ENCODE data around the gene POTEE. TPM values are rescaled to one million over a fixed set of nuclear protein-coding genes. Genes with fewer than 3 reads are reported as not detected.
"Not testable (repeated sequence)": the region's sequence is repeated elsewhere in the genome, so short reads cannot be mapped to it uniquely, and the experiment has no call there.

The POTEE gene
- not detected for total RNA-seq
- under 1 TPM in 1 of 2 donors, not detected in 1; 0.07 TPM for polyA plus RNA-seq

- H3K27ac ChIP-seq (ENCODE audit: low read depth in 1 of 2, low read length in 2 of 2); DNase-seq (ENCODE audit: low spot score); H3K4me1 ChIP-seq (ENCODE audit: control insufficient read depth in 4 of 4, insufficient read depth in 4 of 4, low read length in 3 of 4); H3K9ac ChIP-seq (ENCODE audit: low read depth in 1 of 2, low read length in 2 of 2); H3K36me3 ChIP-seq (ENCODE audit: control insufficient read depth in 4 of 4, insufficient read depth in 3 of 4, low read depth in 1 of 4, low read length in 3 of 4); H3K9me3 ChIP-seq (ENCODE audit: control insufficient read depth in 4 of 4, low read length in 3 of 4); H3K4me3 ChIP-seq (ENCODE audit: low read depth in 1 of 3, low read length in 3 of 3); H3K27me3 ChIP-seq (ENCODE audit: control insufficient read depth in 4 of 4, insufficient read depth in 4 of 4, low read length in 3 of 4): not testable (repeated sequence)
- WGBS = 93% methylated on average over 24 of the region's 33 CpGs
Measured at GRCh38 chr2:131209030-131209772, at the start of gene POTEE. TSS of gene POTEE (plus strand) at chr2:131209536. CDS start at chr2:131218403, 8,867 bp downstream.

- H3K27me3 ChIP-seq (ENCODE audit: control insufficient read depth in 4 of 4, insufficient read depth in 4 of 4, low read length in 3 of 4); H3K9ac ChIP-seq (ENCODE audit: low read depth in 1 of 2, low read length in 2 of 2); H3K36me3 ChIP-seq (ENCODE audit: control insufficient read depth in 4 of 4, insufficient read depth in 3 of 4, low read depth in 1 of 4, low read length in 3 of 4); H3K4me1 ChIP-seq (ENCODE audit: control insufficient read depth in 4 of 4, insufficient read depth in 4 of 4, low read length in 3 of 4); H3K9me3 ChIP-seq (ENCODE audit: control insufficient read depth in 4 of 4, low read length in 3 of 4); H3K27ac ChIP-seq (ENCODE audit: low read depth in 1 of 2, low read length in 2 of 2); H3K4me3 ChIP-seq (ENCODE audit: low read depth in 1 of 3, low read length in 3 of 3); DNase-seq (ENCODE audit: low spot score): not testable (repeated sequence)
- 93% methylated on average over 5 of the region's 5 CpGs for WGBS
Measured at GRCh38 chr2:131165562-131165961, 43.8 kb upstream of the POTEE start.

- no peaks in the 10 kb centered on the region for H3K27me3 ChIP-seq (ENCODE audit: control insufficient read depth in 4 of 4, insufficient read depth in 4 of 4, low read length in 3 of 4)
- H3K36me3 ChIP-seq (ENCODE audit: control insufficient read depth in 4 of 4, insufficient read depth in 3 of 4, low read depth in 1 of 4, low read length in 3 of 4) = no peaks in the 10 kb centered on the region
- H3K9me3 ChIP-seq (ENCODE audit: control insufficient read depth in 4 of 4, low read length in 3 of 4) = no peaks in the 10 kb centered on the region
- WGBS = 78% methylated on average over 5 of the region's 5 CpGs
- no peak overlapping the region for H3K9ac ChIP-seq (ENCODE audit: low read depth in 1 of 2, low read length in 2 of 2)
- H3K4me3 ChIP-seq (ENCODE audit: low read depth in 1 of 3, low read length in 3 of 3) = no peak overlapping the region
- no peaks in the 10 kb centered on the region for H3K4me1 ChIP-seq (ENCODE audit: control insufficient read depth in 4 of 4, insufficient read depth in 4 of 4, low read length in 3 of 4)
- DNase-seq (ENCODE audit: low spot score) = no peak
- TF ChIP-seq HNF4A (conservative IDR thresholded peaks at IDR 0.05) (no peak), MAX (IDR thresholded peaks at IDR 0.05) (no peak), ZBTB33 (IDR thresholded peaks at IDR 0.05) (no peak), RXRA (IDR thresholded peaks at IDR 0.05) (no peak), FOXA2 (IDR thresholded peaks at IDR 0.05) (no peak), TAF1 (conservative IDR thresholded peaks at IDR 0.05) (no peak), ATF3 (IDR thresholded peaks at IDR 0.05) (no peak), YY1 (IDR thresholded peaks at IDR 0.05) (no peak), RAD21 (IDR thresholded peaks at IDR 0.05) (no peak), EGR1 (IDR thresholded peaks at IDR 0.05; ENCODE audit: low read depth in 2 of 2) (no peak), GABPA (IDR thresholded peaks at IDR 0.05 in 1 of 2, conservative IDR thresholded peaks at IDR 0.05 in 1 of 2) (no peak), REST (IDR thresholded peaks at IDR 0.05) (no peak), JUND (IDR thresholded peaks at IDR 0.05) (no peak), NR2F2 (IDR thresholded peaks at IDR 0.05) (no peak), SP1 (IDR thresholded peaks at IDR 0.05) (no peak), CTCF (IDR thresholded peaks at IDR 0.05; ENCODE audit: low read depth, low read length, missing input control) (no peak), FOXA1 (IDR thresholded peaks at IDR 0.05) (no peak)
- H3K27ac ChIP-seq (ENCODE audit: low read depth in 1 of 2, low read length in 2 of 2) = no peak overlapping the region
Measured at GRCh38 chr2:131168538-131168937, 40.8 kb upstream of the POTEE start.

- not testable (repeated sequence) for H3K27ac ChIP-seq (ENCODE audit: low read depth in 1 of 2, low read length in 2 of 2); H3K27me3 ChIP-seq (ENCODE audit: control insufficient read depth in 4 of 4, insufficient read depth in 4 of 4, low read length in 3 of 4); H3K9me3 ChIP-seq (ENCODE audit: control insufficient read depth in 4 of 4, low read length in 3 of 4); H3K4me1 ChIP-seq (ENCODE audit: control insufficient read depth in 4 of 4, insufficient read depth in 4 of 4, low read length in 3 of 4); DNase-seq (ENCODE audit: low spot score); H3K9ac ChIP-seq (ENCODE audit: low read depth in 1 of 2, low read length in 2 of 2); H3K4me3 ChIP-seq (ENCODE audit: low read depth in 1 of 3, low read length in 3 of 3); H3K36me3 ChIP-seq (ENCODE audit: control insufficient read depth in 4 of 4, insufficient read depth in 3 of 4, low read depth in 1 of 4, low read length in 3 of 4)
- 69% methylated on average over 10 of the region's 10 CpGs for WGBS
Measured at GRCh38 chr2:131178050-131178449, 31.3 kb upstream of the POTEE start.
